K562 (cell line): Measurements from ENCODE around the gene FBN1. TPM values are rescaled to one million over a fixed set of nuclear protein-coding genes. Genes with fewer than 3 reads are reported as not detected.

ENCODE experiments used
- ATAC-seq: fragments of 200-7000 bp; cut with Tn5 transposase; 3 replicates; pipeline ENCODE4 v1.9.1; 2020; ENCODE audit warnings: moderate library complexity
- BruUV-seq: library from RNA; stranded (reverse); fragments of 400-500 nt; replicated peaks from 2 replicates; lab custom pipeline; 2021; lab: Mats Ljungman, UMichigan
- CTCF ChIA-PET: fragments of 300-600 bp; formaldehyde crosslinking; extraction: SDS; loops from one replicate; lab custom pipeline; 2021; ENCODE audit warnings: low intra/inter-chr PET ratio; lab: Yijun Ruan, JAX
- POLR2A ChIA-PET: fragments of 300-600, 350-650 bp; sonication (Branson Sonifier 250); formaldehyde crosslinking; extraction: SDS; loops from one replicate; lab custom pipeline; 2021; ENCODE audit warnings: antibody characterized with exemption, inconsistent platforms; lab: Yijun Ruan, JAX
- DNase-seq, 4 experiments: peaks; one replicate each; pipeline versions ENCODE4 v3.0.0 to v3.0.0-alpha.2; 2011 to 2018; ENCODE audit warnings: low spot score in 3 of 4, mixed read lengths in 3 of 4; ENCODE audit errors: extremely low read depth in 1 of 4
- FAIRE-seq: peaks from 2 replicates; lab custom pipeline; 2011; peaks lifted over from hg19 to GRCh38; lab: Jason Lieb, UNC
- H2AFZ ChIP-seq: 2 replicates; pipeline ENCODE4 v1.6.0; 2011; ENCODE audit warnings: low read depth, low read length, control low read depth, inconsistent platforms
- H3K27ac ChIP-seq: fragments of 200-600 bp; 3 replicates; pipeline ENCODE4 v1.8.0; 2011; ENCODE audit warnings: low read depth, mild to moderate bottlenecking, control low read depth, inconsistent platforms, low read length, moderate library complexity, mixed read lengths; ENCODE audit errors: extremely low read depth
- H3K27me3 ChIP-seq, 2 experiments: fragments of 300-600 bp in 1 of 2; 2 replicates in 1 of 2; 3 replicates in 1 of 2; pipeline versions ENCODE4 v1.6.0 to v1.8.0; 2011; ENCODE audit warnings: inconsistent platforms in 2 of 2, low read length in 2 of 2, mild to moderate bottlenecking in 1 of 2, mixed read lengths in 1 of 2, moderate library complexity in 1 of 2; ENCODE audit not compliant: control insufficient read depth in 2 of 2, insufficient read depth in 2 of 2
- H3K36me3 ChIP-seq: fragments of 300-600 bp; 3 replicates; pipeline ENCODE4 v1.8.0; 2011; ENCODE audit warnings: mild to moderate bottlenecking, low read length, inconsistent platforms; ENCODE audit not compliant: control insufficient read depth, insufficient read depth
- H3K4me1 ChIP-seq, 2 experiments: fragments of 200-600 bp in 1 of 2; replicated peaks in 1 of 2; 2 replicates in 1 of 2; 3 replicates in 1 of 2; pipeline versions ENCODE4 v1.5.1 to v1.8.0; 2011; ENCODE audit warnings: inconsistent platforms in 2 of 2, low read length in 2 of 2, mild to moderate bottlenecking in 1 of 2, mixed read lengths in 1 of 2, moderate library complexity in 1 of 2; ENCODE audit not compliant: control insufficient read depth in 2 of 2, insufficient read depth in 2 of 2
- H3K4me2 ChIP-seq: 2 replicates; pipeline ENCODE4 v1.6.1; 2011; ENCODE audit warnings: low read length, control low read depth, inconsistent platforms, mixed read lengths; ENCODE audit not compliant: insufficient read depth
- H3K4me3 ChIP-seq: fragments of 200-600 bp; sonication (generic), shearing (Covaris generic); 2 replicates; pipeline ENCODE4 v1.5.1; 2016; ENCODE audit warnings: control low read depth, inconsistent platforms
- H3K79me2 ChIP-seq: fragments of 200-600 bp; 3 replicates; pipeline ENCODE4 v1.8.0; 2011; ENCODE audit warnings: low read length, inconsistent platforms; ENCODE audit not compliant: control insufficient read depth, insufficient read depth
- H3K9ac ChIP-seq, 2 experiments: 2 replicates each; pipeline versions ENCODE4 v1.6.0 to v1.6.1; 2011; ENCODE audit warnings: low read depth in 2 of 2, low read length in 2 of 2, control low read depth in 1 of 2, inconsistent platforms in 1 of 2, mild to moderate bottlenecking in 1 of 2, mixed read lengths in 1 of 2; ENCODE audit not compliant: insufficient read depth in 1 of 2
- H3K9me1 ChIP-seq: one replicate; pipeline ENCODE4 v1.6.0; 2011; ENCODE audit warnings: inconsistent platforms, mild to moderate bottlenecking, low read length, moderate library complexity; ENCODE audit not compliant: control insufficient read depth, insufficient read depth
- H3K9me3 ChIP-seq: replicated peaks from 2 replicates; pipeline ENCODE4 v1.5.1; 2011; ENCODE audit warnings: low read depth, low read length, inconsistent platforms; ENCODE audit not compliant: control insufficient read depth, insufficient read depth
- H4K20me1 ChIP-seq: replicated peaks from 2 replicates; pipeline ENCODE4 v1.6.1; 2011; ENCODE audit warnings: low read length, inconsistent platforms, mixed read lengths; ENCODE audit not compliant: control insufficient read depth, insufficient read depth
- CBX3 ChIP-seq, 2 experiments: IDR thresholded peaks; 1 replicate in 1 of 2; 2 replicates in 1 of 2; pipeline ENCODE4 v1.6.1; 2012; ENCODE audit warnings: inconsistent platforms in 2 of 2, low read length in 2 of 2, borderline replicate concordance in 1 of 2, control low read depth in 1 of 2
- FUS ChIP-seq: fragments of 200-400 bp; formaldehyde crosslinking; optimal IDR thresholded peaks from 2 replicates; pipeline ENCODE3; 2017; ENCODE audit warnings: low read depth, low read length
- HOXB6 ChIP-seq: fragments of 250-450 bp; sonication (Bioruptor Pico); IDR thresholded peaks from 2 replicates; pipeline ENCODE4 v1.5.1; 2022; ENCODE audit warnings: mild to moderate bottlenecking, borderline replicate concordance
- NR2C2 ChIP-seq, 2 experiments: fragments of 200-800 bp in 1 of 2; sonication (Bioruptor generic) in 1 of 2; sonication (generic) in 1 of 2; formaldehyde crosslinking in 1 of 2; IDR thresholded peaks; 2 replicates each; pipeline versions ENCODE4 v1.6.1 to v1.8.0; 2016 to 2022; ENCODE audit warnings: mild to moderate bottlenecking in 1 of 2, missing compliant biosample characterization in 1 of 2, missing genetic modification characterization in 1 of 2, missing genetic modification reagents in 1 of 2
- XRCC5 ChIP-seq: fragments of 200-400 bp; formaldehyde crosslinking; IDR thresholded peaks from 2 replicates; pipeline ENCODE4 v1.6.1; 2017; ENCODE audit warnings: low read depth, mild to moderate bottlenecking, low read length
- ZNF133 ChIP-seq: fragments of 250-450 bp; sonication (Bioruptor Pico); IDR thresholded peaks from 2 replicates; pipeline ENCODE4 v1.4.0; 2020; ENCODE audit warnings: mild to moderate bottlenecking
- WGBS: fragments of 100-300 bp; shearing (Covaris generic); methylation state at CpG from one replicate; pipeline ENCODE4 v1.1.6; 2016; ENCODE audit warnings: low coverage, mixed read lengths; ENCODE audit not compliant: insufficient coverage; ENCODE audit errors: missing lambda C conversion rate; 5-methylcytosine and 5-hydroxymethylcytosine counted together
- in situ Hi-C: fragments of 300-500 bp; cut with MboI; formaldehyde crosslinking; loops from 4 replicates; pipeline ENCODE4 v1.15.0; 2018; ENCODE audit warnings: inconsistent platforms, mixed read lengths
- intact Hi-C: fragments of 100-400 bp; cut with micrococcal nuclease; formaldehyde crosslinking; loops from 2 replicates; pipeline ENCODE4 v1.14.2; 2022
- polyA plus RNA-seq, 8 experiments: library from polyadenylated mRNA; depleted of rRNA in 4 of 8; stranded (reverse) in 5 of 8; unstranded in 3 of 8; fragments of >200 nt; fragmentation: Nextera tagmentation in 2 of 8; fragmentation: Illumina TruSeq in 1 of 8; extraction: Ambion mirVana in 2 of 8; extraction: Trizol in 1 of 8; gene quantifications; 2 replicates each; pipeline versions ENCODE4 v1.2.1 to v1.2.3, GENCODE V29; 2011 to 2014; ENCODE audit warnings: inconsistent platforms in 1 of 8, missing spikeins in 1 of 8
- total RNA-seq, 7 experiments: library from RNA; depleted of rRNA in 6 of 7; stranded (reverse); fragments of >200 nt in 6 of 7; fragmentation: Illumina TruSeq in 2 of 7; extraction: Trizol in 2 of 7; gene quantifications; 2 replicates each; pipeline versions ENCODE4 v1.2.1 to v1.2.3, GENCODE V29; 2011 to 2021; ENCODE audit warnings: low replicate concordance in 1 of 7

FBN1 gene
- total and polyA plus RNA-seq, 9 of the 15 experiments (the other 6 are each of a cell fraction or from before 2014, with no cell fraction given) = 0.15 to 1.2 (median 0.60) TPM

GRCh38 chr15:48371961-48372360, 273.5 kb downstream of the FBN1 start (continued):
- no peak for TF ChIP-seq CBX3 (IDR thresholded peaks at IDR 0.05; ENCODE audit: borderline replicate concordance in 1 of 2, low read length in 2 of 2)
- no peak for TF ChIP-seq HOXB6 (CRISPR knock-in tag)

- CTCF ChIA-PET = no interaction called here
- in situ Hi-C loops = loop anchor here (25.0 kb wide), 2 partner anchors 441 to 1766 kb away; partner anchors contain the start of gene CEP152
- 0% methylated on average over 1 of the region's 2 CpGs for WGBS
- Histone ChIP-seq H3K27me3 (peaks cover 4 to 8% of the 10 kb centered on the region in 2 experiments; a peak in 4 of 5 replicates), H3K36me3 (no peaks in the 10 kb centered on the region), H3K4me1 (peaks cover 4 to 6% of the 10 kb centered on the region in 2 experiments; a peak in 2 of 5 replicates), H4K20me1 (no peaks in the 10 kb centered on the region), H3K4me3 (no peak overlapping the region), H3K4me2 (no peak overlapping the region), H3K27ac (no peak overlapping the region), H3K79me2 (no peaks in the 10 kb centered on the region), H2AFZ (no peak overlapping the region)
- ATAC-seq = no peak
- TF ChIP-seq FUS (no peak), XRCC5 (no peak), ZNF133 (CRISPR knock-in tag) (no peak), NR2C2 (CRISPR knock-in tag; IDR thresholded peaks at IDR 0.05) (no peak), NR2C2 (tag; IDR thresholded peaks at IDR 0.05) (no peak)
- TF ChIP-seq, all 486 proteins: peak for 0
- no TSS peak for BruUV-seq
- no peak overlapping the region for H3K9ac ChIP-seq
- no peak for DNase-seq
- no peak for FAIRE-seq
- no peaks in the 10 kb centered on the region for H3K9me3 ChIP-seq
- intact Hi-C loops = no loop called here
- no peaks in the 10 kb centered on the region for H3K9me1 ChIP-seq
- POLR2A ChIA-PET = no interaction called here
Measured at GRCh38 chr15:48371550-48371949, 274.0 kb downstream of the FBN1 start.
